ENCODE data around the gene CSF3. TPM values are rescaled to one million over a fixed set of nuclear protein-coding genes. Genes with fewer than 3 reads are reported as not detected.

Gene CSF3
- total RNA-seq, 1 experiment from 2014 or later = not detected

GRCh38 chr17:40065769-40066510 lies 50.7 kb downstream of the CSF3 start:
- intact Hi-C loops (cut with micrococcal nuclease; ENCODE audit: unreplicated experiment) = no loop called here
- Histone ChIP-seq H3K4me2 (no peak overlapping the region; the same call in 1 of the 2 replicates), H3K9me2 (ENCODE audit: insufficient read depth) (no peaks in the 10 kb centered on the region), H2AFZ (no peak overlapping the region), H3K9me3 (ENCODE audit: insufficient read depth, low read depth) (no peaks in the 10 kb centered on the region), H3K79me2 (ENCODE audit: low read depth) (no peaks in the 10 kb centered on the region), H3K4me1 (replicated peaks; ENCODE audit: insufficient read depth) (peaks cover 24% of the 10 kb centered on the region; the same call in 1 of the 2 replicates), H3F3A (ENCODE audit: insufficient read depth, low read depth) (peaks cover 8% of the 10 kb centered on the region; the same call in 1 of the 2 replicates), H3K27ac (no peak overlapping the region), H3K4me3 (no peak overlapping the region), H3K27me3 (ENCODE audit: insufficient read depth, low read depth) (peaks cover 5% of the 10 kb centered on the region; the same call in 1 of the 2 replicates), H3K36me3 (ENCODE audit: low read depth) (no peaks in the 10 kb centered on the region), H4K20me1 (ENCODE audit: insufficient read depth) (no peaks in the 10 kb centered on the region; the same call in 1 of the 2 replicates)
- no TSS peak for BruUV-seq (replicated peaks)
- POLR2A ChIA-PET (ENCODE audit: unreplicated experiment) = interaction anchor here (0.6 kb wide), 2 partner anchors 327 to 1339 kb away, joined by 4 to 8 read pairs; no protein-coding TSS in a partner anchor
- DNase-seq = no peak
- TF ChIP-seq EZH2 (IDR thresholded peaks at IDR 0.05; ENCODE audit: low read depth) (no peak), CTCF (conservative IDR thresholded peaks at IDR 0.05) (no peak)
- CTCF ChIA-PET = interaction anchor here (1.6 kb wide), 1 partner anchor 8 kb away, joined by 4 read pairs; no protein-coding TSS in a partner anchor

Small RNA genes within 50 kb of the gene (microRNA-seq; reads per million reads assigned to microRNA genes)
- gene MIR6884 (ENCODE audit: borderline number of aligned reads, borderline replicate concordance) = not detected

Other genes starting within 250 kb of the CSF3 start
- gene IKZF3, start 151.1 kb upstream of the CSF3 start, total RNA-seq (2021) = 0.04 TPM in 1 of 2 replicates, not detected in the other
- gene ZPBP2, start 147.2 kb upstream of the CSF3 start, total RNA-seq (2021) = not detected in 2 replicates
- 39.9 and 50.4 TPM in 2 replicates for gene GSDMB, start 96.8 kb upstream of the CSF3 start, total RNA-seq (2021)
- gene ORMDL3, start 87.8 kb upstream of the CSF3 start, total RNA-seq (2021) = 51.1 and 68.1 TPM in 2 replicates
- not detected in 2 replicates for gene LRRC3C, start 87.7 kb upstream of the CSF3 start, total RNA-seq (2021)
- 0.35 and 0.55 TPM in 2 replicates for gene GSDMA, start 52.4 kb upstream of the CSF3 start, total RNA-seq (2021)
- 93.2 and 130 TPM in 2 replicates for gene PSMD3, start 34.6 kb upstream of the CSF3 start, total RNA-seq (2021)
- gene MED24, start 39.0 kb downstream of the CSF3 start, total RNA-seq (2021) = 67.1 and 67.2 TPM in 2 replicates
- 11.4 and 13.9 TPM in 2 replicates for gene THRA, start 47.5 kb downstream of the CSF3 start, total RNA-seq (2021)
- gene NR1D1, start 85.1 kb downstream of the CSF3 start, total RNA-seq (2021) = 9.3 and 10.7 TPM in 2 replicates
- 56.8 and 61.8 TPM in 2 replicates for gene MSL1, start 106.5 kb downstream of the CSF3 start, total RNA-seq (2021)
- 45.8 and 51.5 TPM in 2 replicates for gene CASC3, start 125.1 kb downstream of the CSF3 start, total RNA-seq (2021)
- gene RAPGEFL1, start 162.0 kb downstream of the CSF3 start, total RNA-seq (2021) = 14.0 and 14.9 TPM in 2 replicates
- gene WIPF2, start 203.9 kb downstream of the CSF3 start, total RNA-seq (2021) = 23.4 and 37.2 TPM in 2 replicates

Data from PC-9 (cell line).